Osteocyte (in vitro differentiated cells): ENCODE data around the gene TMEM43. TPM values are rescaled to one million over a fixed set of nuclear protein-coding genes. Genes with fewer than 3 reads are reported as not detected.

Experiments used
- DNase-seq: peaks from one replicate; pipeline ENCODE4 v3.0.0; 2021; ENCODE audit warnings: mixed read lengths; ENCODE audit not compliant: unreplicated experiment; ENCODE audit errors: extremely low spot score
- H3K27ac Mint-ChIP-seq: one replicate; pipeline ENCODE4 v1.8.0; 2021; ENCODE audit warnings: mild to moderate bottlenecking, mixed read lengths; ENCODE audit not compliant: unreplicated experiment
- H3K27me3 Mint-ChIP-seq: one replicate; pipeline ENCODE4 v1.8.0; 2021; ENCODE audit warnings: mixed read lengths; ENCODE audit not compliant: unreplicated experiment
- H3K36me3 Mint-ChIP-seq: one replicate; pipeline ENCODE4 v1.8.0; 2021; ENCODE audit warnings: mixed read lengths; ENCODE audit not compliant: unreplicated experiment
- H3K4me1 Mint-ChIP-seq: one replicate; pipeline ENCODE4 v1.8.0; 2021; ENCODE audit warnings: mixed read lengths; ENCODE audit not compliant: unreplicated experiment
- H3K4me3 Mint-ChIP-seq: one replicate; pipeline ENCODE4 v1.8.0; 2021; ENCODE audit warnings: mild to moderate bottlenecking, moderate library complexity, mixed read lengths; ENCODE audit not compliant: unreplicated experiment
- H3K9me3 Mint-ChIP-seq: one replicate; pipeline ENCODE4 v1.8.0; 2021; ENCODE audit warnings: mixed read lengths; ENCODE audit not compliant: unreplicated experiment
- total RNA-seq: library from RNA; stranded (reverse); gene quantifications from 2 replicates; pipeline ENCODE4 v1.2.1, GENCODE V29; 2021
- TF ChIP-seq, protein P1 (sequence below): fragments of 200-600 bp; sonication (generic); IDR thresholded peaks from 2 replicates; pipeline ENCODE4 v1.5.0; 2021; ENCODE audit warnings: antibody characterized with exemption, mild to moderate bottlenecking, moderate library complexity

The TMEM43 gene
- total RNA-seq, 1 donor from 2014 or later, result 73.3 TPM

DNA sequence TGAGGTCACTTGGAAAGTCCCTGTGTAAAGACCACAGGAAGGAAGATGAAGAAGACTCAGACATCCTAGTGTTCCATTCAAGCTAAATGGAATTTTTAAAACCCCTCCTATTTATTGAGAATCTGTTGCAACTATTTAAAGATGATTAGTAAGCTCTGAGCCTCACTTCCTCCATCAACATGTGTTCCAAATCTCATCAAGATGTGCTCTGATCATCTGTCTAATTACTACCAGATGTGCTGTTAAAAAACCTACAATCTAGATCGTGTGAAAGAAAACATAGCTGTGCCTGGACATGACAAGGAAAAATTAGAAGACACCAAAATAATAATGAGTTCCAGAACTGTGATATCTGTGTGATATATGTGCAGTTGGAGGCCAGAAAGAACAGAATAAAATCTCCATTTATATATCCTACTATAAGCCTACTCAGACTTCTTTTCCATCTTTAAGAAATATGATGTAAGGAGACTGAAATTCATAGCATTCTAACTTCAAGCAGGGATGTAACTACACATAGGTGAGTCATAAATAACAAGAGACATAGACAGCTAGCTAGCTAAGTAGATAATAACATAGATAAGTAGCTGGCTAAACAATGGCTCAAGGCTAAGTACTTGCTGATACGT is 45.8 kb downstream of the TMEM43 start:
- Mint-ChIP-seq H3K4me3 (no peak overlapping the region), H3K4me1 (peaks cover 28% of the 10 kb centered on the region), H3K9me3 (no peaks in the 10 kb centered on the region), H3K27me3 (no peaks in the 10 kb centered on the region), H3K27ac (peak overlapping the region; percentile 42), H3K36me3 (peaks cover 52% of the 10 kb centered on the region)
- TF ChIP-seq, protein P1, sequence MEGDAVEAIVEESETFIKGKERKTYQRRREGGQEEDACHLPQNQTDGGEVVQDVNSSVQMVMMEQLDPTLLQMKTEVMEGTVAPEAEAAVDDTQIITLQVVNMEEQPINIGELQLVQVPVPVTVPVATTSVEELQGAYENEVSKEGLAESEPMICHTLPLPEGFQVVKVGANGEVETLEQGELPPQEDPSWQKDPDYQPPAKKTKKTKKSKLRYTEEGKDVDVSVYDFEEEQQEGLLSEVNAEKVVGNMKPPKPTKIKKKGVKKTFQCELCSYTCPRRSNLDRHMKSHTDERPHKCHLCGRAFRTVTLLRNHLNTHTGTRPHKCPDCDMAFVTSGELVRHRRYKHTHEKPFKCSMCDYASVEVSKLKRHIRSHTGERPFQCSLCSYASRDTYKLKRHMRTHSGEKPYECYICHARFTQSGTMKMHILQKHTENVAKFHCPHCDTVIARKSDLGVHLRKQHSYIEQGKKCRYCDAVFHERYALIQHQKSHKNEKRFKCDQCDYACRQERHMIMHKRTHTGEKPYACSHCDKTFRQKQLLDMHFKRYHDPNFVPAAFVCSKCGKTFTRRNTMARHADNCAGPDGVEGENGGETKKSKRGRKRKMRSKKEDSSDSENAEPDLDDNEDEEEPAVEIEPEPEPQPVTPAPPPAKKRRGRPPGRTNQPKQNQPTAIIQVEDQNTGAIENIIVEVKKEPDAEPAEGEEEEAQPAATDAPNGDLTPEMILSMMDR, result no peak
- no peak for DNase-seq

DNA sequence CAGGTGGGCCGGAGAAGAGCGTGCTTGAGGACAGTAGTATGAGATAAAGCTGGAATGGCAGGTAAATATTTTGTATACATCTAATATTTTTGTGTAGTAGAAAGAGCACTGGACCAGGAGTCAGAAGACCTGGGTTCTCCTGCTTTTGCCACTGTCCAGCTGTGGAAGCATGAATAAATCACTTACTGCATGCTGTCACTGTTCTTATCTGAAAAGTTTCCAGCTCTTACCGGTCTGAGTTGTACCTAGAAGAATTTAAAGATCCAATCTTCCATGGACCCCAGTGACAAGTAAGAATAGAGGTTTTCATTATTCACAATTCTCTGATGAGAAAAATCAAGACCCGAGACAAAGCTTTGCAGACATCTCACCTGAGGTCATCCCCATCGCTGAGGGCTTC is 47.6 kb downstream of the TMEM43 start:
- H3K4me3 Mint-ChIP-seq, result no peak overlapping the region

DNA sequence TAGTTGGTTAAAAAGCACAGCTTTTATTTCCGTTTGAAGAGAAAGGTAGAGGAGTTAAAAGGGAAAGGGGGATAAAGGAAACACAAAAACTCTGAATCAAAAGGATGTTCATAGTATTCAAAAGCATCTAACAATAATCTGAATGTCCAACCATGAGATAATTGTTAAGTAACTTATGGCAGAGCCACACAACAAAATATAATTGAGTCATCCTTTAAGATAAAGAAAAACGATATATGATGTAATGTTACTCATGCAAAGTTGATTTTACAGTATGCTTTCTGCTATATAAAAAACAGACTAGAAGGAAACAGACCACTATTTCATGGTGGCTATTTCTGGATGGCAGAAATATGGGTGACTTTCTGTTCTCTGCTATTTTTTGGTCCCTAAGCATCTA is 49.6 kb downstream of the TMEM43 start:
- TF ChIP-seq, protein P1, result no peak
- DNase-seq, result no peak
- no peak overlapping the region for H3K27ac Mint-ChIP-seq
- peaks cover 52% of the 10 kb centered on the region for H3K4me1 Mint-ChIP-seq
- no peaks in the 10 kb centered on the region for H3K9me3 Mint-ChIP-seq
- H3K27me3 Mint-ChIP-seq, result no peaks in the 10 kb centered on the region
- H3K36me3 Mint-ChIP-seq, result peaks cover 20% of the 10 kb centered on the region
- H3K4me3 Mint-ChIP-seq, result no peak overlapping the region

More for the DNA sequence above, 47.6 kb downstream of the TMEM43 start:
- Mint-ChIP-seq H3K4me1 (peaks cover 39% of the 10 kb centered on the region), H3K36me3 (peaks cover 38% of the 10 kb centered on the region), H3K27me3 (no peaks in the 10 kb centered on the region), H3K27ac (no peak overlapping the region), H3K9me3 (no peaks in the 10 kb centered on the region)
- no peak for DNase-seq
- TF ChIP-seq, protein P1, result no peak

DNA sequence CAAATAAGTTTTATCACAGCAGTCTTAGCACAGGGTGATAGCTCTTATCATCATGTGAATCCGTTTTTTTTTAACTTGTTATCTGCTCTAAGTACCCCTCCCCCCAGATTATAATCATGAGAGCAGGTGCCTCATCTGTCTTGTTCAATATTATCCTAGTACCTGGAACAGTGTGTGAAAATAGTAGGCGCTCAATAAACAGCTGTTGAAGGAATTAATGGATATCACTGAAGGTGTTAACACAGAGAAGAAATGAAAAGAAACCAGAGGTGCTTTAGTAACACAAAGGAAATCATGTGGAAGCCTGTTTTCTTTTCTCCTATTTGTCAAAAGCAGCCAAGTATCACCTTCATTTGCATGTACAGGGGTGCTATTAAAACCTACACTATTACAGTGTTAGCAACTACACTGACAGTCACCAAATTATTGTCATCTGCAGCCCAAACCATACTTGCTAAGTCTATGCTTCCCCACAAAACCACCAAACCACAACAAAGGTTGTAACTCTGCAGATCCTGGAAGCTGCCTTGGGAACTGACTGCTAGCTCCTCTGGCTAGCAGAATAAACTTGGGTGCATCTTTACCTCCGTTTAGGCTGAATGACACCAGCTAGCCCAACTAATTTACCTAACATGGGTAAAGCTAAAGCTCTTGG is 50.7 kb downstream of the TMEM43 start:
- DNase-seq, result no peak

More for the DNA sequence above, 50.7 kb downstream of the TMEM43 start:
- Mint-ChIP-seq H3K27ac (no peak overlapping the region), H3K36me3 (peaks cover 13% of the 10 kb centered on the region), H3K27me3 (no peaks in the 10 kb centered on the region), H3K4me3 (no peak overlapping the region), H3K4me1 (peaks cover 53% of the 10 kb centered on the region), H3K9me3 (no peaks in the 10 kb centered on the region)
- TF ChIP-seq, protein P1, result no peak
